ENCODE results near the gene FMN2. TPM values are rescaled to one million over a fixed set of nuclear protein-coding genes. Genes with fewer than 3 reads are reported as not detected.

Gene FMN2
- total RNA-seq, 1 donor, result 35.0 TPM

DNA sequence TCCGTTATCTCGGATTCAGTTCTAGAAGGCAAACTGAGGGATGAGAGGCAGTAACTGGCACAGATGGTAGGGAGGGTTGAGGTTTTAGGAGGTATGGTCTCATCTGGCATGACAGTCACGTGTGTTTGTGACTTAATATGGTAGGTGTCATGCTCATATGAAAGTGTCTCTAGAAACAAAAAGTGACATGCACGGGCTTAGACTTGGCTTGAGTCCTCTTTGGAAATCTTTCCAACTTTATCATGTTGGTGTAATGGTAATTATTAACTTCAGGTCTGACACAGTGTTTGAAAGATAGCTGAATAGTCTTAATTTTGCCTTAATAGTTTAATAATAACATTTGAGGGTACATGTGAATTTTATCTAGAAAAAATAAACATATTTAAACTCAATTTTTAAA lies 218.1 kb downstream of the FMN2 start:
- DNase-seq (ENCODE audit: low read depth), result no peak
- TF ChIP-seq, protein P1, sequence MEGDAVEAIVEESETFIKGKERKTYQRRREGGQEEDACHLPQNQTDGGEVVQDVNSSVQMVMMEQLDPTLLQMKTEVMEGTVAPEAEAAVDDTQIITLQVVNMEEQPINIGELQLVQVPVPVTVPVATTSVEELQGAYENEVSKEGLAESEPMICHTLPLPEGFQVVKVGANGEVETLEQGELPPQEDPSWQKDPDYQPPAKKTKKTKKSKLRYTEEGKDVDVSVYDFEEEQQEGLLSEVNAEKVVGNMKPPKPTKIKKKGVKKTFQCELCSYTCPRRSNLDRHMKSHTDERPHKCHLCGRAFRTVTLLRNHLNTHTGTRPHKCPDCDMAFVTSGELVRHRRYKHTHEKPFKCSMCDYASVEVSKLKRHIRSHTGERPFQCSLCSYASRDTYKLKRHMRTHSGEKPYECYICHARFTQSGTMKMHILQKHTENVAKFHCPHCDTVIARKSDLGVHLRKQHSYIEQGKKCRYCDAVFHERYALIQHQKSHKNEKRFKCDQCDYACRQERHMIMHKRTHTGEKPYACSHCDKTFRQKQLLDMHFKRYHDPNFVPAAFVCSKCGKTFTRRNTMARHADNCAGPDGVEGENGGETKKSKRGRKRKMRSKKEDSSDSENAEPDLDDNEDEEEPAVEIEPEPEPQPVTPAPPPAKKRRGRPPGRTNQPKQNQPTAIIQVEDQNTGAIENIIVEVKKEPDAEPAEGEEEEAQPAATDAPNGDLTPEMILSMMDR (IDR thresholded peaks at IDR 0.05; ENCODE audit: insufficient read depth, low read depth, low read length), result no peak
- H3K4me3 ChIP-seq (ENCODE audit: low read depth, low read length), result no peak overlapping the region

- DNase-seq (ENCODE audit: low read depth), result peak; percentile 86
- TF ChIP-seq, protein P1 (IDR thresholded peaks at IDR 0.05; ENCODE audit: insufficient read depth, low read depth, low read length), result no peak
- H3K4me3 ChIP-seq (ENCODE audit: low read depth, low read length), result no peak overlapping the region
Measured at GRCh38 chr1:240310226-240310925, 218.7 kb downstream of the FMN2 start.

- TF ChIP-seq, protein P1 (IDR thresholded peaks at IDR 0.05; ENCODE audit: insufficient read depth, low read depth, low read length), result no peak
- peak; percentile 88 for DNase-seq (ENCODE audit: low read depth)
- no peak overlapping the region for H3K4me3 ChIP-seq (ENCODE audit: low read depth, low read length)
Measured at GRCh38 chr1:240312872-240313271, 221.2 kb downstream of the FMN2 start.

- TF ChIP-seq, protein P1 (IDR thresholded peaks at IDR 0.05; ENCODE audit: insufficient read depth, low read depth, low read length), result no peak
- peak; percentile 28 for DNase-seq (ENCODE audit: low read depth)
- no peak overlapping the region for H3K4me3 ChIP-seq (ENCODE audit: low read depth, low read length)
Measured at GRCh38 chr1:240314845-240315801, 223.4 kb downstream of the FMN2 start.

GRCh38 chr1:240319998-240320397 lies 228.3 kb downstream of the FMN2 start:
- TF ChIP-seq, protein P1 (IDR thresholded peaks at IDR 0.05; ENCODE audit: insufficient read depth, low read depth, low read length), result no peak
- no peak overlapping the region for H3K4me3 ChIP-seq (ENCODE audit: low read depth, low read length)
- no peak for DNase-seq (ENCODE audit: low read depth)

DNA sequence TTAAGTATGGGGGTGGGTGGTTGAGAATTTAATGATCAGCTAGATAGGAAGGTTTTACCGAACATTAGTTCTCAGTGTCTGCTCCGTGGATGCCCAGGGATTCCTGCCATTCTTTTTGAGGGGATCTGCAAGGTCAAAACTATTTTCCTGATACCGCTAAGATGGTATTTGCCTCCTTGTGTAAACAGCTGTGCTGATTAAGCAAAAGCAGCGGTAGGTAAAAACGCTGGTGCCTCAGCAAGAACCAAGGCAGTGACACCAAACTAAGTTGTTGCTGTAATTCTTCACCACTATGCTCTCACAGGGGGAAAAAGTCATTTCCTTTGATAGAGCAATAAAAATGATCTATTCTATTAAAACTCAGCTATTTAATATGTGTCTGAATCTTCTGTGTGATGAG lies 229.0 kb downstream of the FMN2 start:
- TF ChIP-seq, protein P1 (IDR thresholded peaks at IDR 0.05; ENCODE audit: insufficient read depth, low read depth, low read length), result no peak
- H3K4me3 ChIP-seq (ENCODE audit: low read depth, low read length), result no peak overlapping the region
- no peak for DNase-seq (ENCODE audit: low read depth)

All from fibroblast of villous mesenchyme (primary cell).